Trophoblast cell (in vitro differentiated cells and primary cell): ENCODE results near the gene DDR2.

Experiments
- DNase-seq, 2 donors: peaks; one replicate each; pipeline ENCODE4 v3.0.0-alpha.2; 2016
- H2AFZ ChIP-seq: 2 replicates; pipeline ENCODE4 v1.6.1; 2013; ENCODE audit warnings: low read length, moderate library complexity, mild to moderate bottlenecking; ENCODE audit not compliant: insufficient read depth, poor library complexity
- H2AK5ac ChIP-seq: 2 replicates; pipeline ENCODE4 v1.6.1; 2013; ENCODE audit warnings: mild to moderate bottlenecking, low read length
- H2BK120ac ChIP-seq: 2 replicates; pipeline ENCODE4 v1.6.1; 2013; ENCODE audit warnings: low read length, mild to moderate bottlenecking, moderate library complexity; ENCODE audit not compliant: insufficient read depth, poor library complexity
- H2BK12ac ChIP-seq: 2 replicates; pipeline ENCODE4 v1.6.1; 2013; ENCODE audit warnings: mild to moderate bottlenecking, low read length, moderate library complexity
- H2BK5ac ChIP-seq: 2 replicates; pipeline ENCODE4 v1.6.1; 2013; ENCODE audit warnings: low read length, low read depth, moderate library complexity, mild to moderate bottlenecking; ENCODE audit not compliant: poor library complexity
- H3K14ac ChIP-seq: 2 replicates; pipeline ENCODE4 v1.6.1; 2013; ENCODE audit warnings: mild to moderate bottlenecking, low read length
- H3K18ac ChIP-seq: 2 replicates; pipeline ENCODE4 v1.6.1; 2013; ENCODE audit warnings: mild to moderate bottlenecking, low read length
- H3K23ac ChIP-seq: 2 replicates; pipeline ENCODE4 v1.6.1; 2013; ENCODE audit warnings: low read length
- H3K27ac ChIP-seq: 2 replicates; pipeline ENCODE4 v1.5.1; 2013; ENCODE audit warnings: low read depth, mild to moderate bottlenecking, inconsistent platforms, low read length, moderate library complexity
- H3K27me3 ChIP-seq: 2 replicates; pipeline ENCODE4 v1.6.1; 2013; ENCODE audit warnings: inconsistent platforms, mild to moderate bottlenecking, low read length, moderate library complexity; ENCODE audit not compliant: insufficient read depth
- H3K36me3 ChIP-seq, 2 experiments: 1 replicate in 1 of 2; 2 replicates in 1 of 2; pipeline ENCODE4 v1.6.1; 2013; ENCODE audit warnings: low read length in 2 of 2, mild to moderate bottlenecking in 2 of 2, moderate library complexity in 1 of 2; ENCODE audit not compliant: insufficient read depth in 2 of 2, control insufficient read depth in 1 of 2
- H3K4ac ChIP-seq: 2 replicates; pipeline ENCODE4 v1.6.1; 2013; ENCODE audit warnings: low read depth, mild to moderate bottlenecking, low read length, moderate library complexity
- H3K4me1 ChIP-seq, 2 experiments: 1 replicate in 1 of 2; 2 replicates in 1 of 2; pipeline ENCODE4 v1.6.1; 2013; ENCODE audit warnings: low read length in 2 of 2, mild to moderate bottlenecking in 2 of 2, moderate library complexity in 1 of 2; ENCODE audit not compliant: insufficient read depth in 2 of 2, control insufficient read depth in 1 of 2
- H3K4me2 ChIP-seq: 2 replicates; pipeline ENCODE4 v1.6.1; 2013; ENCODE audit warnings: inconsistent platforms, mild to moderate bottlenecking, low read length, moderate library complexity
- H3K4me3 ChIP-seq: 2 replicates; pipeline ENCODE4 v1.5.1; 2013; ENCODE audit warnings: mild to moderate bottlenecking, low read depth, low read length, inconsistent platforms
- H3K79me1 ChIP-seq: one replicate; pipeline ENCODE4 v1.6.1; 2013; ENCODE audit warnings: low read length
- H3K79me2 ChIP-seq: 2 replicates; pipeline ENCODE4 v1.6.1; 2013; ENCODE audit warnings: low read length, mild to moderate bottlenecking; ENCODE audit not compliant: control insufficient read depth, insufficient read depth, poor library complexity
- H3K9ac ChIP-seq: 2 replicates; pipeline ENCODE4 v1.6.1; 2013; ENCODE audit warnings: mild to moderate bottlenecking, low read length
- H3K9me3 ChIP-seq: 2 replicates; pipeline ENCODE4 v1.6.1; 2013; ENCODE audit warnings: low read depth, mild to moderate bottlenecking, control low read depth, inconsistent platforms, low read length; ENCODE audit not compliant: insufficient read depth
- H4K12ac ChIP-seq: 2 replicates; pipeline ENCODE4 v1.6.1; 2013; ENCODE audit warnings: low read depth, mild to moderate bottlenecking, low read length, moderate library complexity
- H4K8ac ChIP-seq: 2 replicates; pipeline ENCODE4 v1.6.1; 2013; ENCODE audit warnings: low read depth, mild to moderate bottlenecking, low read length, moderate library complexity
- H4K91ac ChIP-seq: one replicate; pipeline ENCODE4 v1.6.1; 2013; ENCODE audit warnings: low read depth, mild to moderate bottlenecking, low read length, moderate library complexity
- WGBS: extraction: QIAGEN DNeasy Blood & Tissue Kit; methylation state at CpG from one replicate; pipeline ENCODE4 v1.1.7; 2013; ENCODE audit warnings: missing lambda C conversion rate; ENCODE audit not compliant: insufficient read length, insufficient coverage; ENCODE audit errors: extremely low coverage; 5-methylcytosine and 5-hydroxymethylcytosine counted together

DDR2 gene

DNA sequence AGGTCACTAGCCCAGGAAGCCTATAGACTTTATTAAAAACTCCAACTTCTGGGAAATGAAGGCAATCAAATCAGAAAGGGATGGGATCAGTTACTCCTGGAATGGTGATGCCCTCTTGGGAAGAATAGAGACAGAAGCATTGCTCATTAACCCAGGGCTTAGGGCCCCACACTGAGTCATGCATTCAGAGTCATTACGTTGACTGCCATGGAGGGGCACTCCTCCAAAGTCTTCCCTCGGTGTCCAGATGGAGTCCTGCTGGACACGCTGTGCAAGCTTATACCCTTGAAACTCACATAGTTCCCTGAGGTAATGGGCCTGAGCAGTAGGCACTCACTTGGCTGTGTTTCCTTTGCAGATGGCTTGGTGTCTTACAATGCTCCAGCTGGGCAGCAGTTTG is 123.0 kb downstream of the DDR2 start:
- Histone ChIP-seq H2BK12ac (no peak overlapping the region), H3K9me3 (no peaks in the 10 kb centered on the region), H2AFZ (no peak overlapping the region), H3K4me1 (no peaks in the 10 kb centered on the region), H3K4me2 (no peak overlapping the region), H3K27me3 (no peaks in the 10 kb centered on the region), H3K23ac (no peak overlapping the region), H3K18ac (no peak overlapping the region), H3K27ac (no peak overlapping the region), H3K79me1 (no peaks in the 10 kb centered on the region), H3K9ac (no peak overlapping the region), H4K8ac (no peak overlapping the region), H4K12ac (no peak overlapping the region), H4K91ac (no peak overlapping the region), H2BK5ac (no peak overlapping the region), H3K4me3 (no peak overlapping the region), H2BK120ac (no peak overlapping the region), H3K14ac (no peak overlapping the region), H2AK5ac (no peak overlapping the region), H3K36me3 (no peaks in the 10 kb centered on the region), H3K79me2 (no peaks in the 10 kb centered on the region), H3K4ac (no peak overlapping the region)
- WGBS: no CpG with 5 or more reads among the region's 3 CpGs
- no peak for DNase-seq

DNA sequence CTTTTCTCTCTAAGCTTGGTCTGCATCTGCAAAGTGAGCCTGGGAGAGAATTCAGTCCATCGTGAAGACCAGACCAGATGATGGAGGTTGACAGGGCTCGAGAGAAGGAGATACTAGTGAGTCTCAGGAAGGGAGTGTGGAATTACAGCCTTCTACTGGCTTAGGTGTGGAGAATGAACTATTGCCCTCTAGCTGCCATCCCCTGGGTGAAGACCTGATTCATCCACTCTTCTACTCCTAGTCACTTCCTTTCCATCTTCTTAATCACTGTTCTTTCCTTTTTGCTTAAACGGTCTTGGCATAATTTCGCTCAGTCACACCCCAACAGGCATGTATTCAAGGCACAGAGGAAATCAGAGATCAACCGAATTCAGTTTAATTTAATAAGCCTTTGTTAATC is 124.3 kb downstream of the DDR2 start:
- no peak overlapping the region for H3K18ac ChIP-seq
- no peak overlapping the region for H3K23ac ChIP-seq
- no peak for DNase-seq
- no peak overlapping the region for H2AK5ac ChIP-seq
- no peaks in the 10 kb centered on the region for H3K4me1 ChIP-seq
- H3K9me3 ChIP-seq: no peaks in the 10 kb centered on the region
- H4K91ac ChIP-seq: no peak overlapping the region
- no peak overlapping the region for H3K4me3 ChIP-seq
- H3K79me2 ChIP-seq: no peaks in the 10 kb centered on the region
- no peak overlapping the region for H4K8ac ChIP-seq
- no peak overlapping the region for H4K12ac ChIP-seq
- H2BK12ac ChIP-seq: no peak overlapping the region
- H3K27ac ChIP-seq: no peak overlapping the region
- H2BK5ac ChIP-seq: no peak overlapping the region
- H2AFZ ChIP-seq: no peak overlapping the region
- H3K4me2 ChIP-seq: no peak overlapping the region
- no peak overlapping the region for H3K9ac ChIP-seq
- H3K36me3 ChIP-seq: no peaks in the 10 kb centered on the region
- H2BK120ac ChIP-seq: no peak overlapping the region
- no peak overlapping the region for H3K4ac ChIP-seq
- H3K14ac ChIP-seq: no peak overlapping the region
- no CpG with 5 or more reads among the region's 5 CpGs for WGBS
- H3K79me1 ChIP-seq: no peaks in the 10 kb centered on the region
- H3K27me3 ChIP-seq: no peaks in the 10 kb centered on the region

DNA sequence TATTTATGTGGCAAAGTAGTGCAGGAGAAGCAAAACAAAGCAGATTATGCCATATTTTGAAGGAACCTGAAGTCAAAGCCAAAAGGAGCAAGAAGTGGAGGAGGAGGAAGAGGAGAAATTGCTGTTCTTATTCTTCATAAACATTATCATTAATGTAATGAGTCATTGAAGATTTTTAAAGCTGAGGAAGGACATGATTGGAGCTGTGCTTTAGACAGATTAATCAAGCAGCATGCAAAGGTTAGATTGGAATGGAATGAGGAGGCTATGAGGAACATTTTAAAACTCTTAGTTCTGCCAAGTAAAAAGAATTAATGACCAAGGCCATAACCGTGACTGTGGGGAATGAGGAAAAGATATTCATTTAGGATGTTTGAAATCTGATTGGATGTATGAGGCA is 125.2 kb downstream of the DDR2 start:
- H3K9ac ChIP-seq: no peak overlapping the region
- no peaks in the 10 kb centered on the region for H3K36me3 ChIP-seq
- no peak overlapping the region for H3K4me2 ChIP-seq
- no peaks in the 10 kb centered on the region for H3K4me1 ChIP-seq
- no peak overlapping the region for H3K14ac ChIP-seq
- H3K4me3 ChIP-seq: no peak overlapping the region
- no peak overlapping the region for H2BK120ac ChIP-seq
- no peak overlapping the region for H3K18ac ChIP-seq
- H3K27me3 ChIP-seq: no peaks in the 10 kb centered on the region
- H3K79me2 ChIP-seq: no peaks in the 10 kb centered on the region
- no peak overlapping the region for H4K8ac ChIP-seq
- H3K9me3 ChIP-seq: no peaks in the 10 kb centered on the region
- H2AFZ ChIP-seq: no peak overlapping the region
- no peak overlapping the region for H3K23ac ChIP-seq
- no peak overlapping the region for H2AK5ac ChIP-seq
- no CpG with 5 or more reads among the region's 1 CpG for WGBS
- H2BK12ac ChIP-seq: no peak overlapping the region
- no peak overlapping the region for H4K12ac ChIP-seq
- no peak overlapping the region for H2BK5ac ChIP-seq
- DNase-seq: no peak
- H3K79me1 ChIP-seq: no peaks in the 10 kb centered on the region
- H4K91ac ChIP-seq: no peak overlapping the region
- H3K27ac ChIP-seq: no peak overlapping the region
- H3K4ac ChIP-seq: no peak overlapping the region

DNA sequence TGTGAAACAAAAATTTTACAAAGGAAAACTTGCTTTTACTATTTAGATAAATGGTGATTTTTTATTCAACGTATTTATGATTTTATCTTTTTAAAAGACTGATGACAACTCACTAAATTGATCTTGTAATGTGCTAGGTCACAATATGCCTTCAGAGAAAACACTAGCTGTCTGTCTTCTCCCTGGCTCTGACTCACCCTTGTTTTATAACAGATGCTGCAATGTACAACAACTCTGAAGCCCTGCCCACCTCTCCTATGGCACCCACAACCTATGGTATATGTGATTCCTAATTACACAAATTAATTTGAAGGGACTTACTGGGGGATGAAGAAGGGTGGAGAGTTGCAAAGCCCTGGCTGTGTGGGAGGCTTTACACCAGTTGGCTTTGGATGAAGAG is 133.5 kb downstream of the DDR2 start:
- Histone ChIP-seq H3K23ac (no peak overlapping the region), H3K18ac (no peak overlapping the region), H3K4me1 (peaks cover 4% of the 10 kb centered on the region in 2 experiments), H2BK120ac (no peak overlapping the region), H3K4me3 (no peak overlapping the region), H4K8ac (no peak overlapping the region), H2BK5ac (no peak overlapping the region), H2AFZ (no peak overlapping the region), H3K4ac (no peak overlapping the region), H3K9me3 (peaks cover 2% of the 10 kb centered on the region), H3K14ac (no peak overlapping the region), H3K9ac (no peak overlapping the region), H3K36me3 (no peaks in the 10 kb centered on the region), H4K12ac (no peak overlapping the region), H3K27ac (no peak overlapping the region), H4K91ac (no peak overlapping the region), H2AK5ac (no peak overlapping the region), H2BK12ac (no peak overlapping the region), H3K4me2 (no peak overlapping the region), H3K79me1 (no peaks in the 10 kb centered on the region), H3K27me3 (no peaks in the 10 kb centered on the region), H3K79me2 (no peaks in the 10 kb centered on the region)
- WGBS: no CpG with 5 or more reads among the region's 1 CpG
- DNase-seq: peak in 1 of 2 donors; percentile 10
